Measurements from ENCODE around the gene UGT1A10.

UGT1A10 gene

GRCh38 chr2:233773854-233774253, 137.6 kb downstream of the UGT1A10 start:
- DNase-seq (ENCODE audit: low read depth) = no peak

- DNase-seq (ENCODE audit: low read depth) = no peak
These were observed 139.2 kb downstream of the UGT1A10 start for GRCh38 chr2:233775414-233775813.

- no peak for DNase-seq (ENCODE audit: low read depth)
These were observed 141.8 kb downstream of the UGT1A10 start, which contains the start of gene MROH2A for GRCh38 chr2:233778030-233778429. TSS of gene MROH2A (plus strand) at chr2:233778330. CDS start at chr2:233779359, 1,029 bp downstream.

GRCh38 chr2:233779722-233780121, 143.5 kb downstream of the UGT1A10 start:
- no peak for DNase-seq (ENCODE audit: low read depth)

GRCh38 chr2:233780771-233781170, 144.5 kb downstream of the UGT1A10 start:
- no peak for DNase-seq (ENCODE audit: low read depth)

- no peak for DNase-seq (ENCODE audit: low read depth)
These were observed 153.3 kb downstream of the UGT1A10 start for GRCh38 chr2:233789554-233789953.

GRCh38 chr2:233791151-233791882, 155.1 kb downstream of the UGT1A10 start:
- DNase-seq (ENCODE audit: low read depth) = no peak

- no peak for DNase-seq (ENCODE audit: low read depth)
These were observed 155.7 kb downstream of the UGT1A10 start for GRCh38 chr2:233791883-233792329.

- DNase-seq (ENCODE audit: low read depth) = no peak
These were observed 156.5 kb downstream of the UGT1A10 start for GRCh38 chr2:233792720-233793119.

GRCh38 chr2:233793465-233794127, 157.3 kb downstream of the UGT1A10 start:
- DNase-seq (ENCODE audit: low read depth) = no peak

- no peak for DNase-seq (ENCODE audit: low read depth)
These were observed 157.9 kb downstream of the UGT1A10 start for GRCh38 chr2:233794128-233794658.

GRCh38 chr2:233795735-233796171, 159.5 kb downstream of the UGT1A10 start:
- no peak for DNase-seq (ENCODE audit: low read depth)

- no peak for DNase-seq (ENCODE audit: low read depth)
These were observed 160.0 kb downstream of the UGT1A10 start for GRCh38 chr2:233796254-233796653.

- no peak for DNase-seq (ENCODE audit: low read depth)
These were observed 162.3 kb downstream of the UGT1A10 start for GRCh38 chr2:233798335-233799086.

GRCh38 chr2:233799087-233799665, 162.9 kb downstream of the UGT1A10 start:
- no peak for DNase-seq (ENCODE audit: low read depth)

GRCh38 chr2:233799716-233800115, 163.5 kb downstream of the UGT1A10 start:
- no peak for DNase-seq (ENCODE audit: low read depth)

GRCh38 chr2:233800208-233800607, 164.0 kb downstream of the UGT1A10 start:
- no peak for DNase-seq (ENCODE audit: low read depth)

- DNase-seq (ENCODE audit: low read depth) = no peak
These were observed 165.3 kb downstream of the UGT1A10 start for GRCh38 chr2:233801357-233802131.

GRCh38 chr2:233802132-233802815, 166.0 kb downstream of the UGT1A10 start:
- DNase-seq (ENCODE audit: low read depth) = no peak

- DNase-seq (ENCODE audit: low read depth) = no peak
These were observed 167.2 kb downstream of the UGT1A10 start for GRCh38 chr2:233803292-233803911.

Measured in HS-5 (cell line).